ENCODE results near the gene FOXP4. TPM values are rescaled to one million over a fixed set of nuclear protein-coding genes. Genes with fewer than 3 reads are reported as not detected.

FOXP4 gene
- total RNA-seq, 1 donor from 2014 or later: 22.4 TPM

- TF ChIP-seq CTCF (IDR thresholded peaks at IDR 0.05; ENCODE audit: insufficient read depth, low read length, poor library complexity, severe bottlenecking): no peak
- H3K4me3 ChIP-seq (ENCODE audit: low read depth, low read length): no peak overlapping the region
- no peak for DNase-seq (ENCODE audit: low read depth)
These were observed 32.3 kb downstream of the FOXP4 start for GRCh38 chr6:41578217-41579087.

GRCh38 chr6:41579088-41579610 is 33.0 kb downstream of the FOXP4 start:
- no peak for TF ChIP-seq CTCF (IDR thresholded peaks at IDR 0.05; ENCODE audit: insufficient read depth, low read length, poor library complexity, severe bottlenecking)
- DNase-seq (ENCODE audit: low read depth): no peak
- Histone ChIP-seq H3K36me3 (ENCODE audit: control insufficient read depth, insufficient read depth, low read length) (no peaks in the 10 kb centered on the region), H3K4me3 (ENCODE audit: low read depth, low read length) (no peak overlapping the region), H3K27me3 (ENCODE audit: control insufficient read depth, insufficient read depth, low read length) (no peaks in the 10 kb centered on the region)

More at GRCh38 chr6:41578217-41579087, 32.3 kb downstream of the FOXP4 start:
- Histone ChIP-seq H3K27me3 (ENCODE audit: control insufficient read depth, insufficient read depth, low read length) (no peaks in the 10 kb centered on the region), H3K36me3 (ENCODE audit: control insufficient read depth, insufficient read depth, low read length) (no peaks in the 10 kb centered on the region)

GRCh38 chr6:41580690-41581089 is 34.5 kb downstream of the FOXP4 start:
- Histone ChIP-seq H3K27me3 (ENCODE audit: control insufficient read depth, insufficient read depth, low read length) (no peaks in the 10 kb centered on the region), H3K4me3 (ENCODE audit: low read depth, low read length) (no peak overlapping the region), H3K36me3 (ENCODE audit: control insufficient read depth, insufficient read depth, low read length) (no peaks in the 10 kb centered on the region)
- TF ChIP-seq CTCF (IDR thresholded peaks at IDR 0.05; ENCODE audit: insufficient read depth, low read length, poor library complexity, severe bottlenecking): no peak
- DNase-seq (ENCODE audit: low read depth): no peak

GRCh38 chr6:41581381-41581991 is 35.3 kb downstream of the FOXP4 start:
- no peaks in the 10 kb centered on the region for H3K27me3 ChIP-seq (ENCODE audit: control insufficient read depth, insufficient read depth, low read length)
- DNase-seq (ENCODE audit: low read depth): peak; percentile 61
- no peaks in the 10 kb centered on the region for H3K36me3 ChIP-seq (ENCODE audit: control insufficient read depth, insufficient read depth, low read length)
- no peak overlapping the region for H3K4me3 ChIP-seq (ENCODE audit: low read depth, low read length)
- no peak for TF ChIP-seq CTCF (IDR thresholded peaks at IDR 0.05; ENCODE audit: insufficient read depth, low read length, poor library complexity, severe bottlenecking)

- no peak for DNase-seq (ENCODE audit: low read depth)
- TF ChIP-seq CTCF (IDR thresholded peaks at IDR 0.05; ENCODE audit: insufficient read depth, low read length, poor library complexity, severe bottlenecking): no peak
- Histone ChIP-seq H3K27me3 (ENCODE audit: control insufficient read depth, insufficient read depth, low read length) (no peaks in the 10 kb centered on the region), H3K36me3 (ENCODE audit: control insufficient read depth, insufficient read depth, low read length) (no peaks in the 10 kb centered on the region), H3K4me3 (ENCODE audit: low read depth, low read length) (no peak overlapping the region)
These were observed 36.4 kb downstream of the FOXP4 start for GRCh38 chr6:41582540-41582939.
